Caki2 (cell line): ENCODE measurements around the gene GTF2H4. TPM values are rescaled to one million over a fixed set of nuclear protein-coding genes. Genes with fewer than 3 reads are reported as not detected.
A peak's percentile ranks its signal among the peaks of the same experiment; 100 is the strongest.
"Not testable (repeated sequence)": the region's sequence is repeated elsewhere in the genome, so short reads cannot be mapped to it uniquely, and the experiment has no call there.

ENCODE experiments used
- DNase-seq: peaks from one replicate; pipeline ENCODE4 v3.0.0-alpha.2; 2015; ENCODE audit warnings: low read depth
- in situ Hi-C: cut with HindIII; loops from 2 replicates; pipeline ENCODE4 v1.10.0; 2016; ENCODE audit warnings: low sequenced_read_pairs, low pct_unique_long_range_greater_than_20kb, mixed read lengths
- total RNA-seq: library from RNA; depleted of rRNA; stranded (reverse); fragments of >200 nt; shearing (Covaris generic); gene quantifications from 2 replicates; pipeline ENCODE4 v1.2.3, GENCODE V29; 2014; ENCODE audit warnings: low replicate concordance

The GTF2H4 gene
- total RNA-seq, 1 experiment from 2014 or later = 58.5 TPM

- no peak for DNase-seq
- in situ Hi-C loops = no loop called here
Observed at GRCh38 chr6:30913721-30914075, 5.7 kb downstream of the GTF2H4 start.

GRCh38 chr6:30914076-30914853 lies 6.3 kb downstream of the GTF2H4 start, which contains the start of gene VARS2:
TSS of gene VARS2 (plus strand) at chr6:30914238. CDS start at chr6:30914837, 599 bp downstream.
- DNase-seq = peak; percentile 97
- in situ Hi-C loops = no loop called here

- no peak for DNase-seq
- in situ Hi-C loops = no loop called here
Observed at GRCh38 chr6:30914854-30915590, 7.0 kb downstream of the GTF2H4 start.

- in situ Hi-C loops = no loop called here
- DNase-seq = peak; percentile 72
Observed at GRCh38 chr6:30915591-30915946, 7.6 kb downstream of the GTF2H4 start.

DNA sequence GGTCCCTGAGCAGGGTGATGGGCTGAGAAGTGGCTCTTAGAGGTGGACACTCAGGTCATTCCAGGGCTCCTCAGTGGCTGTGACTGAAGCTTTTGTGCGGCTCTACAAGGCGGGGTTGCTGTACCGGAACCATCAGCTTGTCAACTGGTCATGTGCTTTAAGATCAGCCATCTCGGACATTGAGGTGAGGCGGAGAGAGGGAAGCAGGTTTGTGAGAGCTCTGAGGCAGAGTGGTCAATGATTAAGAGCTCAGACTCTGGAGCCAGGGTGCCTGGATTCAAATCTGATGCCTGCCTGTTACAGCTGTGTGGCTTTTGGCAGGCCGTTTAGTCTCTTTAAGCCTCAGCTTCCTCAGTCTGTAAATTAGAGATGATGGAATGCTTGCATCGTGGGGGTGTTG lies 9.0 kb downstream of the GTF2H4 start:
- in situ Hi-C loops = no loop called here
- no peak for DNase-seq

GRCh38 chr6:30917487-30917886 lies 9.5 kb downstream of the GTF2H4 start:
- in situ Hi-C loops = no loop called here
- DNase-seq = no peak

DNA sequence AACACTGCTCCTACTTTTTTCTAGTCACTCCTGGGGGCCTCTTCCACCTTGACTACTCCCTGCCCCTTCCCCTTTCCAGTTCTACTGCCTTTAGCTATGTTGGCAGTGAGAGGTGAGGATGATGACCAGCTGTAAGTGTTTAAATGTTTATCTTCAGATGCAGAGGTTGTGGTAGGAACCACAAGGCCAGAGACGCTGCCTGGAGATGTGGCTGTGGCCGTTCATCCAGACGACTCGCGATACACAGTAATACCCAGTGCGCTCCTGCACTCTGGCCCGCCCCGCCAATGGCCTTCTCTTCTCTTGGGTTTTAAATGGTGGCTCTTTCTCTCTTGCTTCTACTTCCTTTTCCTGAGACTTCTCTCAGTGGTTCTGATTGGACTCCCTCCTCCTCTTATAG lies 10.7 kb downstream of the GTF2H4 start:
- no peak for DNase-seq
- in situ Hi-C loops = no loop called here

- no peak for DNase-seq
- in situ Hi-C loops = no loop called here
Observed at GRCh38 chr6:30922447-30922852, 14.4 kb downstream of the GTF2H4 start.

DNA sequence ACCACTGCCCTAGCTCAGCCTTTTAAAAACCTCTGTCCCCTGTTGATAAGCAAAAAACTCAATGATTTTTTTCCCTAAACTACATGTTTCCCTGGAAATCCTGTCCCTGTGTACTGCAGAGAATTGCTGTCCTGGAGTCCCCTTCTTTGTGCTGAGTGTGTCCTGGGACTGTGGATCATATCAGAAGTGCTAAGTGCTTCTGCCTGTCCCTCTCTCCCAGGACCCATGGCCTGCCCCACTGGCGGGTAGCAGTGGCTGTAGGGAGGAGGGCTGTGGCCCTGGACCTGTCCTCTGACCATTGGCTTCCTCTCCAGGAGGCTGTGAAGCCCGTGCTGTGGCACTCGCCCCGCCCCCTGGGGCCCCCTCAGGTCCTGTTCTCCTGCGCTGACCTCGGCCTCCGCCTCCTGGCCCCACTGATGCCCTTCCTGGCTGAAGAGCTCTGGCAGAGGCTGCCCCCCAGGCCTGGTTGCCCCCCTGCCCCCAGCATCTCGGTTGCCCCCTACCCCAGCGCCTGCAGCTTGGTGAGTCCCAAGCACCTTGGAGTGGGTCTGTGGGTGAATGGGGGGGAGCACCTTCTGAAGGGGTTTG lies 16.1 kb downstream of the GTF2H4 start:
- DNase-seq, in situ Hi-C loops: not testable (repeated sequence)

- DNase-seq = peak; percentile 57
- in situ Hi-C loops = no loop called here
Observed at GRCh38 chr6:30926644-30927043, 18.6 kb downstream of the GTF2H4 start.

DNA sequence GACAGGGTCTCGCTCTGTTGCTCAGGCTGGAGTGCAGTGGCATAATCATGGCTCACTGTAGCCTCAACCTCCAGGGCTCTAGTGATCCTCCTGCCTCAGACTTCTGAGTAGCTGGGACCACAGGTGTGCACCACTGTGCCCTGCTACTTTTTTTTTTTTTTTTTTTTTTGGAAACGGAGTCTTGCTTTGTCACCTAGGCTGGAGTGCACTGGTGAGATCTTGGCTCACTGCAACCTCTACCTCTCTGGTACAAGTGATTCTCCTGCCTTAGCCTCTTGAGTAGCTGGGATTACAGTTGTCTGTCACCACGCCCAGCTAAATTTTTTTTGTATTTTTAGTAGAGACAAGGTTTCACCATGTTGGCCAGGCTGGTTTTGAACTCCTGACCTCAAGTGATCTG lies 19.1 kb downstream of the GTF2H4 start:
- in situ Hi-C loops, DNase-seq: not testable (repeated sequence)

DNA sequence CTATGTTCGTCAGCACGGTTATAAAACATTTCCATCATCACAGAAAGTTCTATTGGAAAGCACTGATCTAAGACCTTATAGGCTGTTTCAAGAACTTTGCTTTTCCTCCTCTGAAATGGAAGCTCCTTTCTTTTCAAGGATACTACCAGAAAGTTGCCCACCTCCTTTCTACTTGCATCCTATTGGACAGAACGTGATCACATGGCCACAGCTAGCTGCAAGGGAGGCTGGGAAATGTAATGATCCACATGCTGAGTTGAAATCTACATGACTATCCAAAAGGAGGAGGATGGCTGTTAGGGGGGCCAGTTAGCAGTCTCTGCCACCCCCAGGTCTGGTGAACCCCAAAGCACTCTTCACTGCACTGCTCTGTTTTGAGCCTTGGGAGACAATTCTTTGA lies 20.7 kb downstream of the GTF2H4 start:
- in situ Hi-C loops = no loop called here

GRCh38 chr6:30930506-30930905 lies 22.5 kb downstream of the GTF2H4 start:
- in situ Hi-C loops = no loop called here

More for the DNA sequence above, 20.7 kb downstream of the GTF2H4 start:
- DNase-seq = no peak

DNA sequence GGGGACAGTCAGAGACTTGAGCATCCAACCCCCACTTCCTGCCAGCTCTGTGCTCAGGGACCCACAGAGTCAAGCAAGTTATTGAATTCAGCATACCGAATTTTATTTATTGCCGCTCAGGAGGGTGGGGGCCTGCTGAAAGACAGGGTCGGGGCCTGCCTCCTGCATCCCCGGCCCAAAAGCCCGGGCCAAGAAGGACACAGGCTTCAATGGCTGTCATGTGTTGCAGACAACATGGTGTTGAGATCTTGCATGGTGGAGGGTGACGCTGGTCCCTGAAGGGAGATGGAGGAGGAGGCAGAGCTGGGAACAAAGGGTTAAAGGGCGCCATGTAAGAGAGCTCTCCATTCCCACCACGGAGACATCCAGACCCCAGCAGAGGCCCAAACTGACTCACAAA lies 23.3 kb downstream of the GTF2H4 start:
- in situ Hi-C loops = no loop called here
- no peak for DNase-seq

More at GRCh38 chr6:30930506-30930905, 22.5 kb downstream of the GTF2H4 start:
- no peak for DNase-seq

DNA sequence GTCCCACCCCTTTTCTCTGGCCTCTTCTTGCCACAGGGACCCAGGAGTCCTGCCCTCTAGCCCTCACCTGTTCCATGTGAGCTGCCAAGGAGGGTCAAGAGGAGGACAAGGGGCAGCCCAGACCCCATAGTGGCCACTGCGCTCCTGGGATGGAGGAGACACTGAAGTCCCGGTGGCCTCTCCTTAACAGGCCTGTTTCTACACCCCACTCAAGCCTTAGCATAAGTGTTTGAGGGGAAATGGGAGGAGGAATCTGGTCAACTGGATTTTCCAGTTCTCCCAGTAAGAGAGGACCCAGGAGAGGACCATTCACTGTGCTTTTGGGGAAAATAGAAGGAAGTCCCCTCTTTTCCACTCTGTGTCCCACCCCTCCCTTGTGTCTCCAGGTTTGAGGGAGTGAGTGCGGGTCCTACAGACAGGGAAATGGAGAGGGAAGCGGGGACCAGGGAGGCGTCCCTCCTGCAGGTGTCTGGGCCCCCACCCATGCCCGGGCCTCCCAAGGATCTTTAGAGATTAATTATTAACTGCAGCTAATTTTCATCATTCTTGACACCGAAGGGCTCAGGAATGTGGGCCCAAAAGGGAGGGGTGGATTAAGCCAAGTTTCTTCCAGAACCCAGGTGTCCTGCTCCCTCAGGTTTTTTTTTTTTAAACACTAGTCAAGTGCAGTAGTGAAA lies 24.1 kb downstream of the GTF2H4 start, which contains the start of gene SFTA2:
Gene SFTA2, minus strand, starts transcription at position 202 of the 677 bp plus-strand sequence. Its CDS starts 74 bp downstream, at position 128.
- DNase-seq = peak; percentile 23

DNA sequence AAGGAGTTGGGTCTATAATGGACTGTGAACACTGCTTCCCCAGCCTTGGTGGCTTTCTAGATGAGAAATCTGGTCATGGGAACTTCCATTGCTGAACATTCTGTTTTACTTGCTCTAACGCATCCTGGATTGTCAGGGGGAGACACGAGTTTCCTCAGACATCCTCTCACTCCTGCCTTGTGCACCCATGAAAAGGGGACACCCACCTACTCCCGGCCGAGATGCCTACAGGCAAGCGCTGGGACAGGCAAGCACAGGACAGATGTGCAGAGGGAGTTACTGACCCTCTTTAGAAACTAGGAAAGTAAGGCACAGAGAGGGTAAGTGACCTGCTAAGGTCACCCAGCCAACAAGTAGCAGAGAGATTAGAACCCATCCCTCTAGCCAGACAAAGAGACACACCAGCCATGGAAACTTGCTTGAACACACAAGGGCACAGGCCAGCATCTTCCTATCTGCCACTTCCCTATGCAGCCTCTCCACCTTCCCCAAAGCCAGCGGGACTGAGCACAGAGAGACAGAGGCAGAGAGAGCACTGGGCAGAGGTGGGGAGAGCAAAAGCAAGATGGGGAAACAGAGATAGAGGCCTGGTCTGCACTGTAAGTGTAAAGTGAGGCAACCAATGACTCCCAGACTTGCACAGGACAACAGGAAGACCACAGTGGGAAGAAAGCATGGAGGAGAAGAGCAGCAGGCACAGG lies 24.8 kb downstream of the GTF2H4 start:
- no peak for DNase-seq
- in situ Hi-C loops = no loop called here

More for the DNA sequence above, 24.1 kb downstream of the GTF2H4 start, which contains the start of gene SFTA2:
- in situ Hi-C loops = no loop called here

DNA sequence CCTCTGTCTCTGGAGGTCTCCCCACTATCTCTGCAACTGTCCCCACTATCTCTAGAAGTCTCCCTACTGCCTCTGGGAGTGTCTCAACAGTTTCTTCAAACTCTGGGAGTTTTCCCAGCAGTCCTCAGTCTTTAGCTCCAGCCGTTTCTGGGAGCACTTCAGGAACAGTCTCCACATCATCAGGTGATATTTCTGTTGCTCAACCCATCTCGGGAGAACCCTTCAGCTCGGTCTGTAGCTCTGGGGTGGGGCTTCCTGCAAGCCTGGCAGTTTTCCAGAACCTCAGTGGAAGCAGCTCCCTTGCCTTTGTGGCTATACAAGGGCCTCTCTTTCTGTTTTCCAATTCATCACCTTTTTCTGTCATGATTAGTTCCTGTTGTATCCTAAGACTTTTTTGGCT lies 27.0 kb downstream of the GTF2H4 start:
- no peak for DNase-seq
- in situ Hi-C loops = no loop called here

DNA sequence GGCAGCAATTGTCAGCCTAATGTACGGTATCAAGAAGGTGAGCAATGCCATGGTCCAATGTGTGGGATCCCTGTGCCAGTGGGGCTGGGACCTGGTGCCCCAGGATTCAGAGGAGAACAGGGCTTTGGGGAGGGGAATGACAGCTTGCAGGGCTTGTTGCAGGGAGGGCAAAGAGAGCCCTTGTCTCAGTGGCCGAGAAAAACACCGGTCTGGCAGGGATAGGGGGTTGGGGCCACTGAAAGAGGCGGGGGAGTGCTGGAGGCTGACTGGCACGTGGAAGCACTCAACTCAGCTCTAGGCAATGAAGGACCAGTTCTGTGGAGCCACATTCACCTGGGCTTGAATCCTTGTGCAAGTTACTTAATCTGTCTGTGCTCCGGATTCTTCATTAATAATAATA lies 29.3 kb downstream of the GTF2H4 start:
- DNase-seq = no peak
- in situ Hi-C loops = no loop called here
